Femur (tissue), 1 donor: ENCODE results near the gene DPAGT1.
A peak's percentile ranks its signal among the peaks of the same experiment; 100 is the strongest.
"Not testable (repeated sequence)": the region's sequence is repeated elsewhere in the genome, so short reads cannot be mapped to it uniquely, and the experiment has no call there.

Source experiments
- DNase-seq: peaks from one replicate; pipeline ENCODE4 v3.0.0-alpha.2; 2017

DPAGT1 gene

GRCh38 chr11:119093942-119094815 is 7.5 kb downstream of the DPAGT1 start:
- peak; percentile 62 for DNase-seq

- DNase-seq: no peak
Observed at GRCh38 chr11:119092880-119093842, 8.5 kb downstream of the DPAGT1 start.

GRCh38 chr11:119091966-119092879 is 9.4 kb downstream of the DPAGT1 start:
- DNase-seq: no peak

- DNase-seq: no peak
Observed at GRCh38 chr11:119091178-119091577, 10.5 kb downstream of the DPAGT1 start.

GRCh38 chr11:119089319-119089718 is 12.3 kb downstream of the DPAGT1 start:
- no peak for DNase-seq

- DNase-seq: no peak
Observed at GRCh38 chr11:119088406-119088805, 13.2 kb downstream of the DPAGT1 start.

- DNase-seq: peak; percentile 60
Observed at GRCh38 chr11:119087747-119088241, 13.9 kb downstream of the DPAGT1 start.

GRCh38 chr11:119087123-119087522 is 14.5 kb downstream of the DPAGT1 start:
- DNase-seq: no peak

GRCh38 chr11:119085437-119085847 is 16.2 kb downstream of the DPAGT1 start:
- DNase-seq: peak; percentile 49

GRCh38 chr11:119084663-119085436 is 16.8 kb downstream of the DPAGT1 start, which contains the start of gene HMBS:
Gene HMBS (plus strand): TSS chr11:119084881. CDS start chr11:119085034, 153 bp downstream.
- DNase-seq: peak; percentile 96

GRCh38 chr11:119081682-119082260 is 19.9 kb downstream of the DPAGT1 start:
- no peak for DNase-seq

- DNase-seq: no peak
Observed at GRCh38 chr11:119078675-119079420, 22.8 kb downstream of the DPAGT1 start.

GRCh38 chr11:119077839-119078238 is 23.8 kb downstream of the DPAGT1 start:
- no peak for DNase-seq

GRCh38 chr11:119067371-119068222 is 34.1 kb downstream of the DPAGT1 start, which contains the start of gene VPS11:
Gene VPS11 (plus strand): TSS chr11:119067818. CDS start chr11:119067824, 6 bp downstream.
- peak; percentile 97 for DNase-seq

GRCh38 chr11:119065369-119065768 is 36.3 kb downstream of the DPAGT1 start:
- no peak for DNase-seq

- no peak for DNase-seq
Observed at GRCh38 chr11:119062779-119063178, 38.9 kb downstream of the DPAGT1 start.

GRCh38 chr11:119061256-119061655 is 40.4 kb downstream of the DPAGT1 start:
- DNase-seq: no peak

GRCh38 chr11:119059128-119059527 is 42.5 kb downstream of the DPAGT1 start:
- not testable (repeated sequence) for DNase-seq
